LNCaP clone FGC (cell line): Measurements from ENCODE around the gene ZNF362.

Source experiments
- DNase-seq: peaks from one replicate; pipeline ENCODE4 v3.0.0-alpha.2; 2011; ENCODE audit warnings: low read depth
- H3K4me3 ChIP-seq: 2 replicates; pipeline ENCODE4 v1.5.1; 2011; ENCODE audit warnings: mild to moderate bottlenecking, low read depth, low read length, control low read depth
- TF ChIP-seq, protein P1 (sequence below): IDR thresholded peaks from 2 replicates; pipeline ENCODE4 v1.5.1; 2012; ENCODE audit warnings: mild to moderate bottlenecking; ENCODE audit not compliant: control insufficient read depth, insufficient read depth; ENCODE audit errors: extremely low read depth

ZNF362 gene

DNA sequence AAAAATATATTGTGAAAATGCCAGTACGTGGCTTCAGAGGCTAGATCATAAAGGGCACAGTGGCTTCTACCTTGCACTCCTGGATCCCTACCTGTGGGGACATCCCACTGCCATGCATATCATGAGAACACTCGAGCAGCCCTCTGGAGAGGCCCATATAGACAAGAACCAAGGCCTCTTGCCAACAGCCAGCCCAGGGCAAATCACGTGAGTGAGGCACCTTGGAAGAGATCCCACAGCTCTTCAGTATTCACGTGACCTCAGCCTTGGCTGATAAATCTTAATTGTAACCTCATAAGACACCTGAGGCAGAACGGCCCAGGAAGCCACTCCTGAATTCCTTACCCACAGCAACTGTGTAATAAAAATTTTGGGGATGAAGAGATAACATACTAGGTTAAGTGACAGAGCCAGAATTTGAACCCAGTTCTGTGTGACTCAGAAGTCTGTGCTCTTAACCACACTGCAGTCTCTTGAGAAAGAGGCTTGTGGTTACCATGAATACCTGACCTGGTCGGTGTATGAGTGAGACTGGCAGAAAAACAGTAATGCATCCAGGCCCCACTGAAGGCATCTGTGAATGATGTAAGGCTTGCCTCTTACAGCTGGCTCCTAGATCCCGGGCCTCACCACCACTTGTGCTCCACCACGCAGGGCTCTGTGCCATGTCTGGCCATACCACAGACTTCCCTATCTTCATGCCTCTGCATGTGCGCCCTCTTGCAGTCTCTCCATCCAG is 71.5 kb downstream of the ZNF362 start:
- H3K4me3 ChIP-seq = no peak overlapping the region
- TF ChIP-seq, protein P1, sequence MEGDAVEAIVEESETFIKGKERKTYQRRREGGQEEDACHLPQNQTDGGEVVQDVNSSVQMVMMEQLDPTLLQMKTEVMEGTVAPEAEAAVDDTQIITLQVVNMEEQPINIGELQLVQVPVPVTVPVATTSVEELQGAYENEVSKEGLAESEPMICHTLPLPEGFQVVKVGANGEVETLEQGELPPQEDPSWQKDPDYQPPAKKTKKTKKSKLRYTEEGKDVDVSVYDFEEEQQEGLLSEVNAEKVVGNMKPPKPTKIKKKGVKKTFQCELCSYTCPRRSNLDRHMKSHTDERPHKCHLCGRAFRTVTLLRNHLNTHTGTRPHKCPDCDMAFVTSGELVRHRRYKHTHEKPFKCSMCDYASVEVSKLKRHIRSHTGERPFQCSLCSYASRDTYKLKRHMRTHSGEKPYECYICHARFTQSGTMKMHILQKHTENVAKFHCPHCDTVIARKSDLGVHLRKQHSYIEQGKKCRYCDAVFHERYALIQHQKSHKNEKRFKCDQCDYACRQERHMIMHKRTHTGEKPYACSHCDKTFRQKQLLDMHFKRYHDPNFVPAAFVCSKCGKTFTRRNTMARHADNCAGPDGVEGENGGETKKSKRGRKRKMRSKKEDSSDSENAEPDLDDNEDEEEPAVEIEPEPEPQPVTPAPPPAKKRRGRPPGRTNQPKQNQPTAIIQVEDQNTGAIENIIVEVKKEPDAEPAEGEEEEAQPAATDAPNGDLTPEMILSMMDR = no peak
- DNase-seq = peak; percentile 90

DNA sequence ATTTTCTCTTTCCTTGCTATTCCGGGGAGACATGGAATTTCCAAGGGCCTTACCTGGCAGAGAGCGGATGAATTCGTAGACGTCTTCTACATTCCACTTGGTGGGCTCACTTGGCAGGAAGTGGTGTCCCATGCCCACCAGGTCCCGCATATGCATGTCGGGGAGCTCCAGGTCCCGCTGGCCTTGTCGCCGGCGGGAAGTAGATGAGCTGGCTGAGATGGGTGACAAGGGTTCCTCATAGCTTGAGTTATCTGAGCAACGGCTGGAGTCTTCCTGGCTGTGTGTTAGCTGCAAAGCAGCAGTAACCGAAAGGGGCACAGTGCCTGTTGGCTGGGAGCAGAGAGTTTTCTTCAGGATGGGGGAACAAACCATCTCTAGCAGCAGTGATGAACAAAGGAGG is 72.5 kb downstream of the ZNF362 start:
- DNase-seq = no peak
- no peak overlapping the region for H3K4me3 ChIP-seq
- TF ChIP-seq, protein P1 = no peak

DNA sequence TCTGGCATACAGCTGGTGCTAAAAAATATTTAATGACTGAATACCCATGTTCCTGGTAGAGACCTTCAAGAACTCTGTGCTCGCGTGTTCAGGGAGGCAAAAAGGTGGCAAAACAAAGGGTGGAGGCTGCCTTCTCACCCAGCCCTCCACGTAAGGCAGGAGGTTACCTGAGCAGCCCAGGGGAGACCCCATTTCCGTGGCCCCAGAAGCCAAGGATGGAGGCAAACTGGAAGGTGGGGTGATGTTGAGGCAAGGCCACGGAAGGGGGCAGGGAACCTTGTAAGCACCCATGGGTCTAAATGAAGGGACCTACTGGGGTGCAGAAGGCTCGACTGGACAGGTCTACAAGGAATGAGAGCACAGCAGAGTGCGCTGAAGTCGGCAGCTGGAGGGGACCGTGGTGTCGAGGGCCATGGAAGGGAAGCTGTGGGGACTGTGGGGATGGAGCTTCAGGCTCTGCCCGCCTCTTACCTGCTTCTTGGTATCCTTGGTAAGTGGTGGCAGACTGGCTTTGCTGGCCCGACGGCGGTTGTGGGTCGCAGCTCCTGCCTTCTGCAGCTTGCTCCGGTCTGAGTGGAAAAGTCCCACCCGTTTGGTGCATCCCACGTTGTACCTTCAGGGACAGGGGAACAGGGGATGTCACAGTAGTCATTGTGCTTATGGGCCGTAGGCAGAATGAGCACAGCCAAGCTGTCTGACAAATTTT is 73.5 kb downstream of the ZNF362 start:
- H3K4me3 ChIP-seq = no peak overlapping the region
- TF ChIP-seq, protein P1 = no peak
- no peak for DNase-seq

DNA sequence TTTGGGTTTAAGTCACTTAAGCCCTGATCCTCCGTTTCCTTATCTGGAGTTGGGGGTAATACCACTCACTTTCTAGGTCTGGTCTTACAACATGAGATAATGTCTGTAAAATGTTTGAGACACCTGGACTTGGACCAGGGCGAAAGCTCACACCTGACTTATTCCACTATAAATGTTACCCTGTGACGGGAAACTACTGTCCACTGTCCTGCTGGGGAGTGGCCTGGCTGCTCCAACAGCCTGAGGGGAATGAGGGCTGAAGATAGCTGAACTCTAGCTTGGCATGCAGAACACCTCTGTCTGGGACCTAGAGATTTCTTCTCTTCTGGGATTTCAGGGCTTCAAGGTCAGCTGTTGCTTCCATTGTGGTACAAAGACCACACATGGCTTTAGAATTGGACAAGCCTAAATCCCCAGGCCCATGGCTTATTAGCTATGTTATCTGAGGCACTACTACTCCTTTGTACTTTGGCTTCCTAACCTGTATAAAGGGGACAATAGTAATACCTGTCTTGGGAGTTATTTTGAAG is 74.1 kb downstream of the ZNF362 start:
- no peak for DNase-seq
- no peak overlapping the region for H3K4me3 ChIP-seq
- TF ChIP-seq, protein P1 = no peak

DNA sequence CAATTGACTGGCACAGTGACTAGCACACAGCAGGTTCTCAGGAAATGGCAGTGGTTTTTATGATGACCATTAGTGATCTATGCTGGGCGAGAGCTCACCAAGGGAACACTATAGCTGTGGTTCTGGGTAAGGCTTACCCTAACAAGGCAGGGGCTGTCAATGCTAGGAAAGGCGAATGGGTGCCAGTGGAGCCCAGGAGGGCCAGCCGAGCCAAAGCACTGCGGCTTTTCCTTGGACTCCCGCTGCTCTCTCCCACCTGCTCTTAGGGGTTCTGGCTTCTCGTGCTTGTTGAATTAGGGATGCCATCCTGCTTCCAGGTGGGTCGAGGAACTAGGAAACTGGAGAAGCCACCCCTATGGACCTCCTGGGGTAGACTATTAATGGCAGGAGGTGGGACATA is 74.6 kb downstream of the ZNF362 start:
- TF ChIP-seq, protein P1 = no peak
- no peak for DNase-seq
- no peak overlapping the region for H3K4me3 ChIP-seq

DNA sequence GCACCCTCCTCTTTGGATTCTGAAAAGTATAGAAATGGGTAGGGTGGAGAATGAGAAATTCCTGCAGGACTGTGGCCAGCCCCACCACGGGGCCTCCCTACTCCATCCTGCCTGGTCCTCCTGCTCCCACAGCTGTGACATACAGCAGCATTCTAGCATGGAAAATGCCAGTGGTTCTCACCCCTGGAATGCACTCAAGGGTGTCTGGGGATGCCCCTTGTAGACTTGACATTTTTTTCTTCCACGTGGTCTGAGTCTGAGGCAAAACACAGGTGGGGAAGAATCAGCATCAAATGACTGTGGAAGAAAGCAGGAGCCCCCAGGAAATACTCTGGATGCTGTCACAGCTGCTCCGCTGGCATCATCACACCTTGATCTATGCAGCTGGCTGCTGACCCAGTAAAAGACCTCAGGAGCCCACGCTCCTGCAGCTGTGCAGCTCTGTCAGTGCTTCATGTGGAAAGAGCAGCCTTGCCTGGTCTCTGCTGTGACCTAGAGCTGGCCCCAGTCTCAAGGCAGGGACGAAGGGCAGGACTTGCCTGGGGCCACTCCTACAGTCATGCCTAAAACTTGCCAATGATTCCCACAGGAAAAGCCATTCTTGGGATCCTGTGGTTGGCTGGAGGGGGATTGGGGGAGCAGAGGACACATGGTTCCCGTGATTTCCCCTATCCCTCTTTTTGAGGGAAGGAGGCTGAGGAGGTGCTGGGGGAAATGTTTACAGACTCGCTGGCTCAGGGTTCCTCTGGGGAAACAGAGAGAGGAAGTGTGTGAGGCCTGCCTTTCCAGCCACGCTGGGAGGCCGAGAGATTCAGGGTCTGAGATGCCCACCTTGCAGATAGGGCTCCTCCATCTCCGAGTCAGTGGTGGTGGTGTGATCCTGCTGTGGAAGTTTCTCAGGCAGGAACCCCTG is 75.4 kb downstream of the ZNF362 start:
- H3K4me3 ChIP-seq = no peak overlapping the region
- TF ChIP-seq, protein P1 = no peak
- no peak for DNase-seq
